ENCODE data around the gene STAC2.
A peak's percentile ranks its signal among the peaks of the same experiment; 100 is the strongest.

The STAC2 gene

DNA sequence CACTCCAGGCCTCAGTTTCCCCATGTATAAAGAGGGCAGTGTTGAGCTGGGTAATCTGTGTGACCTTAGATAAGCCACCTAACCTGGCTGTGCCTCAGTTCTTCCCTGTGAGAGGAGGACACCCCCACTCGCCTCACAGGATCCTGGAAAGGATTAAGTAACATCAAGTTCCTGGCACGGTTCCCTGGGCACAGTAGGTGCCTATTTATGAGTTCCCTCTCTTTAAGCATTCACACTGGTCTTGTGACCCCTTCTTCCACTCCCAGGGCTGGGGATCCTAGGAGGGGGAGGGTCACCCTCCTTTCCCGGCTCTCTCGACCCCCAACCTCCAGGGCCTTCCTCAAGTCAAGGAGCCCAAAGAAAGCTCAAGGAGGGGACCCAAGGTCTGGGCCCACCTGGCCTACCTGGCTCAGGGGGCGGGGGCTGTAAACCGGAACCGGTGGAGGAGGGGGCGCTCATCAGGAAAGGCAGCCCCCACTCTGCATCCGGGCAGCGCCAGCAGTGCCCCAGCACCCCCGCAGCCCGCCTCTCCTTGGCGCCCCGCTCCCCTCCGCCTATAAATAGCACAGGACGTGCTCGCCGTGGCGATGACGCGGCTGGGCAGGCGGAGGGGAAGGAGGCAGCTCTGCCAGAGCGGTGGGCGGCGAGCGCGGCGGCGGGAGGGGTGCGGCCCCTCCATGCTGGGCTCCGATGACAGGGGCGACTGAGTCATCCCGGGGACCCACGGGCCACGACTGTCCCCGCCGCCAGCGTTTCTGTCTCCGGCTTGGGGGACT is 16.2 kb downstream of the STAC2 start:
- DNase-seq, result no peak

DNA sequence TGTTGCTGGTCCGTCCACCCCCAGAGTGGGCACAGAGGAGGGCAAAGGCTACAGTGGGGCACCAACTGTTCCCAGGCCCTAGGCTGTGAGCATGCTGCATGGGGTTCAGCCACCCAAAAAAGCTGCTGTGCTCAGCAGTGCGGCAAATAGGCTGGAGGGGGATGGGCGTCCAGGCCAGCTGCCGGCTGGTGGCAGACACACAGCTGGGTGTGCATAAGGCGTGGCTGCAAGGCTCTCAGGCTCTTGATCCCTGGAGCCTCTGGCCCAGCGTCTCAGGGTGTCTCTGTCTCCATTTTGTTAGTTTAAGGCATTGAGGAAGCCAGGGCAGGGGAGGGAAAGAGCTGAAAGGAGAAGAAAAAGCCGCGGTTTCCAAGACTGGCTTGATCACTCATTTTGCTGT is 16.9 kb downstream of the STAC2 start:
- DNase-seq, result no peak

DNA sequence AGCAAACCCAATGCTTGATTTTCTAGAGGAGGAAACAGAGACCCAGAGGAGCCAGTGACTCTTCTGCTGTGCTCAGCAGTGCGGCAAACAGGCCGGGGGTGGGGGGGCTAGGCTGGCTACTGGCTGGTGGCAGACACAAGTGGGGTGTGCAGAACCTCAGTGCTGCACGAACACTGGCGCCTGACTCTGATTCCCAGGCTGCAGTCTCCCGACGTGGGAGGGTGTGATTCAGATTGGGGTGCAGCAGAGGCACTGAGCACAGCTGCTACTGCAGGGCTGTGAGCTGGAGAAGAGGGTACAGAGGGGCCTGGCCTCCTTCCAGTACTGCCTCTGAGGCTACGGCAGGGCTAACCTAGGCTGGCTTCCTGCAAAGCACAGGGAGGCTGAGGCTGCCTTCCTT is 17.6 kb downstream of the STAC2 start:
- DNase-seq, result no peak

DNA sequence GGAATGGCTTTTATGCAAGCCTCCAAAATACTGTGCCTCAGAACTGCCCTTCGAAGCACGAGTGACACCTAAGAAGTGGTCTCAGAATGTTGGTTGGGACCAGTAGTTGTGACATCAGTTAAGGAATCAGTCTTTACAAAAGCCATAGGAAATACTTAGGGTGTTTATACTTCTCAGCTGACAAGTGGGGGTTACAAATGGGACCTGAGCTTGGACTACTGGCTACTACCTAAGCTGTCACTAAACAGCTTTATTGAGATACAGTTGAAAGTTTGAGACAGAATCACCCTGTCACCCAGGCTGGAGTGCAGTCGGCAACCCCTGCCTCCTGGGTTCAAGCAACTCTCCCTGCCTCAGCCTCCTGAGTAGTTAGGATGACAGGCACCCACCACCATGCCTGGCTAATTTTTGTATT is 20.6 kb downstream of the STAC2 start:
- DNase-seq, result no peak

DNA sequence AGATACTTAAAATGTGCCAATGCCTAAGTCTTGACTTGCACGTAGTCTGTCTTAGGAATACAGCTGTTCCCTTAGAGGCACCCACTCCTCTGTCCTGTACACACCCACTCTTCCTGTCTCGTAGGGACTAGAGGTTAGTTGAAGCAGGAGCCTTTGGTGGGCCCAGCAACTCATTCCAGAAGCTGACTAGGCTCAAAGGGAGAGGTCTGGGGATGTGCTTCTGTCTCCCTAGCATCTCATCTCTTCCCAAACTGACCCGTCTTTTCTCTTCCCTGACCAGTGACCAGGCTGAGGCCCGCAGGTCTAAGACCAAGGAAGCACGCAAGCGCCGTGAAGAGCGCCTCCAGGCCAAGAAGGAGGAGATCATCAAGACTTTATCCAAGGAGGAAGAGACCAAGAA is 21.5 kb downstream of the STAC2 start:
- DNase-seq, result no peak

DNA sequence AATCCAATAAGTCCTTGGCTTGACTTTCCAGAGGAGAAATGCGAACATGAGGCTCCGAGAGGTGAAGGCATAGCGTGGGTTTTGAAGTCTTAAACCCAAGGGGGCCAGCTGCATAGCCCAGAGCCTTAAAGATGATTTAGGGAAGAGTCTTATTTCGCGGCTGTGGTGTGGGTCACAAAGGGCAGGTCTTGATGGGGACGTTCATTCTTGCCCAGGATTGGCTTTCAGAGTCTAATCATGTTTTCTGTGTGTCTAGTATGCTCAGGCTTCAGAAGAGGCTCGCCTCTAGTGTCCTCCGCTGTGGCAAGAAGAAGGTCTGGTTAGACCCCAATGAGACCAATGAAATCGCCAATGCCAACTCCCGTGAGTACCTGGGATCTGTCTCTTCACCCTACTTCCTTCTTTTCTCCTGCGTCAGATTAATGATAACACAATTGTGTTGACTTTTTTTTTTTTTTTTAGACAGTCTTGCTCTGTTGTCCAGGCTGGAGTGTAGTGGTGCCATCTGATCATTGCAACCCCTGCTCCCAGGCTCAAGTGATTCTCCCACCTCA is 24.7 kb downstream of the STAC2 start:
- no peak for DNase-seq

DNA sequence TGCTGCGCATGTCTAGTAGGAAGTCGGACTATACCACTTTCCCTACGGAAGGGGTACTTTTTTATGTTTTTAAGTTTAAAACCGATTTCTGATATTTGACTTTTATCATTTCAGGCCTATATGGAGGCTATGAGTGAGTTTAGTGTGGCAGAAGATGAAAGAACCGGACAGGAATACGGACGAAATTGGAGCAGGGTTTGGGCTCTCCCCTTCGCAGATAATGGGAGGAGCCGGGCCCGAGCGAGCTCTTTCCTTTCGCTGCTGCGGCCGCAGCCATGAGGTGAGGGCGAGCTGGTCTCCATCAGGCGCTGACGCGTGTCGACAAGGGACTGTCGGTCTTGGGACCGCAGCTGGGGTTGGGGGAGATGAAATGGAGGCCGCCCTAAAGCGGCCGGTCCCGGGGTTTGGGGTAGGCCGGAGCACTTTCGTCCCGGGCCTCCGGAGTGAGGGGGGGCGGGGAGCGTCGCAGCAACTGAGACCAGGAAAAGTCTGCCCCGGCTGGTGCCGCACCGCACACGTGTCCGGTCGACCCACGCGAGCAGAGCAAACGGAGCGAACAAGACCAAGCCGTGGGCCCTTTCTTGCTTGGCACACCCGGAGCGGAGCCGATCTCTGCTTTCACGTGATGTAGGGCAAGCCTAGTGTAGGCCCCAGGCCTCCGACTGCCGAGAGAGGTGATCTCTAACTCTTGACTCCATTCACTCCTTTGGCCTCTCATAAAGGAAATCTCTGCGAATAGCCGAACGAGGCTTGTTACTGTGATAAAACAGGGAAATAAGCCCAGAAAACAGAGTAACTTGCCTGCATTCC is 25.5 kb downstream of the STAC2 start, which contains the start of gene RPL19:
Gene RPL19 (plus strand): TSS at position 214 of the 810 bp plus-strand sequence. CDS start 62 bp downstream, at position 276.
- peak; percentile 74 for DNase-seq

DNA sequence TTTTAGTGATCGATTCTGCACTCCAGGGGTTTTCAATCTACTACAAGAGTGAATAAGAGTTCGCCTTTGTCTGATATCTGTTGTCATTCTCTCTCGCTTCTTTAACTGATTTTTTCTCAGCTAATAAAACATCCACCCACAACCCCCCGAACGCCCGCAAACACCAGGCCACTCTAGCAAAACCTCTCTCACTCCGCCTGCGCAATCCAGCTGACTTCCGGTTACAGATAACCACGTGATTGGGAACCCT is 26.0 kb downstream of the STAC2 start:
- peak; percentile 88 for DNase-seq

DNA sequence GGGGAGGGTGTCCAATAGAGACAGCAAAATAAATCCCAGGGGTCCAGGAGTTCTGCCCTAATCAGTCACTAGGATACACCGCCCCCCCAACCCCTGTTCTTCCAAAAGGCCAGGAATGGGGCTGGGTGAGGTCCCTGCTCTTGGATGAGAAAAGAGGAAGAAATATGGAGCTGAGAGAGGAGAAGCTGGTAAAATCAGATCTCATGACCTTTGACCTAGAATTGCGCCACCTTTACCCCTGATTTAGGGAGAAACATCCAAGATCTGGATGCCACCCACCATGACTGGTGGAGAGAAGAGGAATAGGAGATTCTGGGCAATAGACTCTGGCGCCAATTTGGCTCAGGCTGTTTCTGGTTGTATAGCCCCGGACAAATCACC is 27.6 kb downstream of the STAC2 start:
- no peak for DNase-seq

DNA sequence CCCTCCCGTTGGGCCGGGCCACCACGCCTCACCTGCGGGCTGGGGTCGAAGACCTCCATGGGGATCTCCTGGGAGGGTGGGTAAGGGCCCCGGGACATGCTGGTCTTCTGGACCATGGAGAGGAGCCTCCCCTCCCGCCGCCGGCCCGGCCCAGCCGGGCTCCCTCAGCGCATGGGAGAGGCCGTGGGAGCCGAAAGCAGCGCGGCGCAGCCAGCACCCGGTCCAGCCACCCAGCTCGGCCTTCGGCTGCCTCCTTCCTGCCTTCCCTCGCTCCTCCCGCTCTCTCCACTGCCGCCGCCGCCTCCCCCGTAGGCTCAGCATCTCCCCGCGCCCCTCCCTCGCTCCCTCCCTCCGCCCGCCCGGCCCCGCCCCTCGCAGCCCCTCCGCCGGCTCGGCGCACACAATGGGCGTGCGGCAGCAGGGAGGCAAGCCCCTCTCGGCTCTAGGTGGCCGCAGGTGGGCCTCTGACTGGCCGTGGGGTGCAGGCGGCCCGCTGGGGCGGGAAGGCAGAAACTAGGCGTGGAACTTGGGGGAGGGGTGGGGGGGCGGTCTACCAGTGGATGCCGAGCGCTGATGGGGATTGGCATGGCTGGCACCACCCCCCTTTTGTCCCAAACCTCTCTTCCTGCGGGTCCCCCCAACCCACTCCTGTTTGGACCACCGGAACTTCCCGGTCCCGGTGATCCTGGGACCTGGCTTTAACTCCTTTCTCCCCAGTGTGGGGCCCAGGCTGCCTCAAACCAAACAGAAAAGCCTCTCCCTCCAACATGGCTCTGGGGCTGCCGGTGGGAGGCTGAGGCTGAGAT is 28.2 kb downstream of the STAC2 start, which contains the start of gene CACNB1:
Gene CACNB1 (minus strand): TSS at position 290 of the 806 bp plus-strand sequence. CDS start 174 bp downstream, at position 116.
- peak; percentile 49 for DNase-seq

DNA sequence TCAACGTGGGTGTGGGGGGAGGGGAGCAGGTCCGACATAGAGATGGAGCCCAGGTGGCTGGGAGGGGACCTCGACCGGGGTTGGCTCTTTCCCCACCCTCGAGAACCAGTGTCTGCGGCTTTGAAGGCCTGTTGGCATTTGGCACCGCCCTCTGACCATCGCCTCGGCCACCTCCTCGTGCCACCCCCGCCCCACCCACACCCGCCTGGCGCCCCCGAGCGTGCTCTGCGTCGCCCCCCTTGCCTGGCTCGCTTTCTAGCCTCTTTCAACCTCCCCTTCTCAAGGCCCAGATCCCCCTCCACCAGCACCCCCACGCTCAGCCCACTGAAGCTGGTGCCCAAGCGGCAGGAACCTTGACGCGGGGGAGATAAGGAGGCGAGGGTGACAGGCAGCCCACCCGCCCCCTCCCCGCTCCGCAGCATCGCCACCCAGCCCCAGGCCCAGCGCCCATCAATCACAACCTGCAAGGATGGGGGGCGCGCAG is 28.9 kb downstream of the STAC2 start:
- DNase-seq, result no peak

DNA sequence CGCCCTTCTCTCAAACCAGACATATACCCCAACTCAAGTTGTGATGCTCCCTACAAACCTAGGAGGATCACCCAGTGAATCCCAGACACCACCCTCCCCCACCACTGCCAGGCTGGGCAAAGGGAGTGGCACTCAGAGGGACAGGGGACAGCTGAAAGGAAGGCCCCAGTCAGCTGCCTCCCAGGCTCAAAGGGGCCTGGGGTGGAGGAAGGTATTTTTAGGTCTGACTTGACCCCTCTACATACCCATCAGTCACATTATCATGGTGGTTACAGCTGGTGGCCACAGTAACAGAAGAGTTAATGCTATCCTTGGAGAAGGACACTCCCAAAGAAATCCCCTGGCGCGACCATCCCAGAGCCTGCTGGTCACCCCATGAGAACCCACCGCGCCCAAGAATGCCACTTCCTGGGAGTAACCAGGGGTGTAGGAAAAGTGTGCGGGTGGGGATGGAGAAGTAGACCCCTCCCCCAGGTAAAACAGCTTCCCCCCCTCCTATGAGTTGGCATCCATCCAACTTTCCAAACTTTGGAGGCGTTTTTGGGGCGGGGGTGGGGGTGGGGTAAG is 29.4 kb downstream of the STAC2 start:
- no peak for DNase-seq

DNA sequence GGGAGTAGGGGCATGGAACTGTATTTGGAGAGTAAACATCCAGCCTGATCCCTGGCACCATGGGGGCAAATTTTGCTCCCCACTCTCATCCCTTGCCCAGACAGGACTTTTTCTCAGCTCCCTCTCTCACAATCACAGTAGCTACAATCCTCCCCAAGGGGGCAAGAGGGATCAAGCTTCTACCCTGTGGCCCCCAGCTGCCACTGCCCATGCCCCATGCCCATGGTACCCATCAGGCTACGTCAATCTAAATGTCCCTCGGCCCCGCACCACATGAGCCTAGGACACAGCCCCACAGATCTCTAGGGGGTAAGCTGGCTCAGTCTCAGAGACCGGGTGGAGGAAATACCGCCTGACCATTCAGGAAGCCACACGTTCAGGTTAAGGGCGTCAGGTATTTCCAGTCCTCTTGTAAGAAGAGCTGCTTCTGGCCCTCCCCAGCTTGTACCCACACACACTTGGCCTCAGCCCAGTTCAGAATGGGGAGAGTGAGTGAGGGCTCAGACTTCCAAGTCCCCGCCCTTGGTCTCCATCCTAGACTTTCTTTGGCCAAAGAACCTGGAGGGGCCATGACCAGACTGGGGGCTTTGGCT is 30.1 kb downstream of the STAC2 start:
- no peak for DNase-seq

DNA sequence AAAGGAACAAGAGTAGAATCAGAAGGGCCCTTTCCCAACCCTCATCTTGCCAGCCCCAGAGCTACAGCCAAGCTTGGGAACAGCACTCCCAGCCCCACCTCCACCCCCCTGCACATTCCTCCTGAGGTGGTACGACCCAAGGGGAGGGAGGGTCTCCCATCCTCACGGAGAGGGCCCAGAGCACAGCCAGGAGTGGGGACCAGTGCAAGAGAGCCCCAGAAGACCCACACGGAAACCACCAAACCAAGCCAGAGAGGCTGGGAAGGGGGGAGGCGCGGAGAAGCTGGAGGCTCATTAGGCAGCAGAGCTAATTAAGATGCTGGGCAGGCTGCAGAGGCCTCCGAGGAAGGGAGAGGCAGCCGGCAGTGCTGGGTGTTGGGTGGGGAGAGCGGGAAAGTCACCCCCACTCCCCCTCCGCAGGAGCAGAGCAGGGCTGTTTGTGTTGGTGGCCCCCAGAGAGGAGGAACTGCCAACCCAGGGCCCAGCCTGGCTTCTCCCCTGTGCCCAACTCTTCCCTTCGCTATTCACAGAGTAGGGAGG is 30.7 kb downstream of the STAC2 start:
- no peak for DNase-seq

DNA sequence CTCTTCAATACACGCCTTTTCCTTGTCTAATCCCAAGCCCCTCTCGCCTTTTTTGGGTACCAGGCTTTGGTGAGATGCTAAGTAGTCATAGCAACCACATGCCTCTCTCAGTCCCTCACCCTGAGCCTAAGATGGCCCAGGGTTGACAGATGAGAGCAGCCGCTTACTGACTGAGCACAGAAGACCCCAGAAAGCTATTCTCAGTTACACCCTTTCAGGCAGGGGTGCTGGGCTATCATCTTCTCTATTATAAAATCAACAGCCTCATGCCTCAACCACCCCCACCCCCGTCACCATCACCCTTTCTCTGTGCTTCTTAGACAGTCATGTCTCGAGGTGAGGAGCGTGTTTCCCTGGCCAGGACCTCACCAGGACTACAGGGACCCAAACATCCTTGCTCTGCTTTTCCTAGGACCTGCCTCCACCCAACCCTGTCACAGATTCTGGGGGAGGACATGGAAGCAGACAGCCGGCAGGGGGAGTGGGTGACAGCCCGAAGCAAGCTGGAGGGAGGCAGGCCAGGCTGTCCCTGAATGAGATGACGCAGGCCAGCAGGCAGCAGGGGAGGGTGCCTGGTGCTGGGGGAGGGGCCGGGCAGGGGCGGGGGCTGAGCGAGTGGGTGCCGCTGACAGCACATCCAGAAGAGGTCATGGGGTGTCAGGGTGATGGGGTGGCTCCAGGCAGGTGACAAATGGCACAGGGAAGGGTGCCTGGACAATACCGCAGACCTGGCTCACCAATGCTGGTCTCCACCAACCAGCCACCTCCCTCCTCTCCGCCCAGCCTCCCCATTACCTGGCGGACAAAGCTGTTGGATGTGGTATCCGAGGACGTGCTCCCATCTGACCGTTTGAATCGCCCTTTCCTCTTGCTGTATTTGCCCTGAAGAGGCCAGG is 31.4 kb downstream of the STAC2 start:
- DNase-seq, result no peak

DNA sequence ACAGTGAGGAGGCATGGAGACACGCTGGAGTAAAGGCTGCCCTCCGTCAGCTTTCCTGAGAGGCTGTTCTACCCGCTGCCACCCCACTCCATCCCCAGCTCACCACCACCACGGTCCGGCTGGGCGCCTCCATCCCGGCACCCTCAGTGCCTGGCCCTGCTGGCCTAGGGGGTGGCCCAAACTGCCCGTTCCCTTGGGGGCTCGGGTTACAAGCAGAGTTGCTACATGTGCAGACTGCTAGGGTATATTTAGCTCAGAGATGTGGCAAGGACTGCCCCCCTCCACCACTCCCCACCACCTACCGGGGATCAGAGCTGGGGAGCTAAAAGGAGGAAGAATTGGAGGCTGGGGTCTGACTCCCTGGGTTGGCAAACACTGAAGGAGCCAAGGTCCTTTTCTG is 32.4 kb downstream of the STAC2 start:
- no peak for DNase-seq

DNA sequence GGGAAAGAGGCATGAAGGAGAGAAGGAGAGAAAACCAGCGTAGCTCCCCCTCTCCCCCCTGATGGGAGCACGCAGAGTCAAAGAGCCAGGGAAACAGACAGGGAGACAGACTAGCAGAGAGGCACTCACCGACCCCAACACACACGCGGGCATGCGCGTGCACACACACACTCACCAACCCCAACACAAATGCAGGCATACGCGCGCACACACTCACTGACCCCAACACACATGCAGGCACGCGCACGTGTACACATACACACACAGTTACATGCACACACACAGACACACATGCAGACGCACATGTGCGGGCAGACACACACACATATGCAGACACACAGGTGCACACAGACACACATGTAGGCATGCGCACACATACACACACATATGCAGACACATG is 32.8 kb downstream of the STAC2 start:
- DNase-seq, result no peak

DNA sequence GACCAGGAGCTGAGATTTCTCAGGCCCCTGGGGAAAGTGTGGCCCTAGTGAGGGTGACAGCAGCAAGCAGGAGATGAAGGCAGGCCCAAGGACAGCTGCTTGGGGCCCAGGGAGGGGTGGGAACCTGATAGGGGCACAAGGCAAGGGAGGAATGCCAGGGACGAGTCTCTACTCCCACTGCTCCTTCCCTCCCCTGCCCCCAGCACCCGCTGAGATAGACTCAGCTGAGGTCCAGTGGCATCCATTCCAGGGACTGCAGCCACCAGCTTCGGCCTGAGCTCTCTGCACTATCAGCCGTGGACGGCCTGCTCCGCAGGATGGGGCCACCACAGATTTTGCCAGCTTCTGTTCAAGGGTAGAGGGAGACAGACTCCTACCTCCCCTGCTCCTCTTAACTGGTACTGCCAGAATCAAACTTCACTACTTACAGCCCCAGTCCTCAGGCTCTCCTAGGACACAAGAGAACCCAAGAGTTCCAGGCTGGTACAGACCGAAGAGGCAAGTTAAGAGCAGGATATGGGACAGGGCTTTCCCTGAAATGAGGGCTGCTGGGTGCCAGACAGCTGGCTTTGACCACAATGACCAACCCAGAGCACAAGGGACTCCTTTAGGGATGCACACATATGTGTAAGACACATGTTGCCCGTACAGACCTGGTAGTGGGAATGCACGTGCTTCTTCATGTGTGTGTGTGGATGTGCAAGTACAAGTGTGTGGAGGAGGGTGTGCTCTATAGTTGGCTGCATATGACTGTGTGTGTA is 33.8 kb downstream of the STAC2 start:
- no peak for DNase-seq

DNA sequence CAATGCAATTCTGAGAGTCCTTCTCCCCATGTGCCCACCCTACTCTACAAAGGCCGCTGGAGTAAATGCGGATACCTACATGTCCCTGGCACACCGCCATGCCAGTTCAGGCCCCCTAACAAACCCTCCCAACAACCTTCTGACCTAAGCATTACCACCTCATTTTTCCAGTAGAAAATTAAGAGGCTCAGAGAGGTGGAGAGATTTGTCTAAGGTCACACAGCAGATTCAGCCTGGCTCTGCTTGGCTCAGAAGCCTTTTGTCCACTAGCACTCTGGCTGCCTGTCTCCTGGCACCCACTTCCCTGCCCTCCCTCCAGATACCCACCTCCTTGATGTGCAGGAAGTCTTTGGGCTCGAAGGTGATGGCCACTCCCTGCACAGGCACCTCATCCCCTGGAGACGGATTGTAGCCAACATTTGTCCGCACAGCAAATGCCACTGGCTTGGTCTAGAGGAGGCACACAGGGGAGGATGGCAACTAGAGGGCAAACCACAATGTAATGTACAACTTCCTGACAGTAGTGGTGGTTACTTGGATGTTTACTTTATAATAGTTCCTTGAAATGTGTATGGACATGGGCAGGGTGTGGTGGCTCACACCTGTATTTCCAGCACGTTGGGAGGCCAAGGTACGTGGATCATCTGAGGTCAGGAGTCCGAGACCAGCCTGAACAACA is 38.5 kb downstream of the STAC2 start:
- no peak for DNase-seq

All from DMS153 (cell line).